IMR-90 (cell line): ENCODE measurements around the gene NAGLU. TPM values are rescaled to one million over a fixed set of nuclear protein-coding genes. Genes with fewer than 3 reads are reported as not detected.

ENCODE experiments used
- ATAC-seq: fragments of 200-7000 bp; cut with Tn5 transposase; 2 replicates; pipeline ENCODE4 v1.9.1; 2020; ENCODE audit warnings: low read depth, mild to moderate bottlenecking, moderate library complexity
- BruUV-seq: library from RNA; stranded (reverse); fragments of 400-500 nt; replicated peaks from 2 replicates; lab custom pipeline; 2021; lab: Mats Ljungman, UMichigan
- CTCF ChIA-PET: fragments of 300-600 bp; formaldehyde crosslinking; extraction: SDS; loops from one replicate; lab custom pipeline; 2021; ENCODE audit warnings: antibody characterized with exemption; lab: Yijun Ruan, JAX
- POLR2A ChIA-PET: fragments of 300-600 bp; sonication (Branson Sonifier 250); formaldehyde crosslinking; loops from one replicate; lab custom pipeline; 2022; ENCODE audit warnings: antibody characterized with exemption; ENCODE audit not compliant: unreplicated experiment; lab: Charles Lee
- DNase-seq: peaks from one replicate; pipeline ENCODE4 v3.0.0; 2013
- H2AFZ ChIP-seq: replicated peaks from 2 replicates; pipeline ENCODE3; 2013; ENCODE audit warnings: low read length, mild to moderate bottlenecking; ENCODE audit not compliant: poor library complexity
- H2AK5ac ChIP-seq: 2 replicates; pipeline ENCODE4 v1.6.1; 2013; ENCODE audit warnings: low read depth, low read length, inconsistent platforms
- H2AK9ac ChIP-seq: replicated peaks from 2 replicates; pipeline ENCODE3; 2013; ENCODE audit warnings: mild to moderate bottlenecking, low read depth, low read length, moderate library complexity; ENCODE audit not compliant: poor library complexity
- H2BK120ac ChIP-seq: 2 replicates; pipeline ENCODE4 v1.6.1; 2013; ENCODE audit warnings: low read depth, low read length, inconsistent platforms
- H2BK15ac ChIP-seq: 3 replicates; pipeline ENCODE4 v1.6.1; 2013; ENCODE audit warnings: low read depth, low read length, inconsistent platforms
- H2BK20ac ChIP-seq: 2 replicates; pipeline ENCODE4 v1.6.1; 2013; ENCODE audit warnings: low read depth, mild to moderate bottlenecking, inconsistent platforms, low read length, moderate library complexity
- H2BK5ac ChIP-seq: 2 replicates; pipeline ENCODE4 v1.6.1; 2013; ENCODE audit warnings: mild to moderate bottlenecking, low read depth, low read length, inconsistent platforms; ENCODE audit not compliant: poor library complexity, severe bottlenecking
- H3K14ac ChIP-seq: replicated peaks from 2 replicates; pipeline ENCODE4 v1.6.1; 2013; ENCODE audit warnings: low read depth, low read length, inconsistent platforms
- H3K18ac ChIP-seq: 2 replicates; pipeline ENCODE4 v1.6.1; 2013; ENCODE audit warnings: low read depth, low read length, control low read depth
- H3K23ac ChIP-seq: 2 replicates; pipeline ENCODE4 v1.6.1; 2013; ENCODE audit warnings: low read depth, low read length, inconsistent platforms
- H3K27ac ChIP-seq: 2 replicates; pipeline ENCODE4 v1.5.1; 2013; ENCODE audit warnings: mild to moderate bottlenecking, control low read depth, low read length; ENCODE audit not compliant: insufficient read depth
- H3K27me3 ChIP-seq: 2 replicates; pipeline ENCODE4 v1.6.1; 2013; ENCODE audit warnings: low read length; ENCODE audit not compliant: control insufficient read depth, insufficient read depth
- H3K36me3 ChIP-seq: 2 replicates; pipeline ENCODE4 v1.6.1; 2013; ENCODE audit warnings: low read length, mixed read lengths; ENCODE audit not compliant: control insufficient read depth, insufficient read depth
- H3K4ac ChIP-seq: 2 replicates; pipeline ENCODE4 v1.6.1; 2013; ENCODE audit warnings: low read depth, low read length, inconsistent platforms
- H3K4me1 ChIP-seq: 2 replicates; pipeline ENCODE4 v1.6.1; 2013; ENCODE audit warnings: low read length, mixed read lengths; ENCODE audit not compliant: control insufficient read depth, insufficient read depth
- H3K4me2 ChIP-seq: 2 replicates; pipeline ENCODE4 v1.6.1; 2013; ENCODE audit warnings: low read depth, mild to moderate bottlenecking, control low read depth, low read length, moderate library complexity
- H3K4me3 ChIP-seq: 2 replicates; pipeline ENCODE4 v1.5.1; 2013; ENCODE audit warnings: low read depth, mild to moderate bottlenecking, control low read depth, low read length, moderate library complexity; ENCODE audit not compliant: insufficient read depth
- H3K56ac ChIP-seq: 2 replicates; pipeline ENCODE4 v1.6.1; 2013; ENCODE audit warnings: low read length, inconsistent platforms; ENCODE audit not compliant: insufficient read depth; ENCODE audit errors: extremely low read depth
- H3K79me1 ChIP-seq, 2 experiments: 2 replicates each; pipeline ENCODE4 v1.6.1; 2013; ENCODE audit warnings: low read length in 2 of 2, inconsistent platforms in 1 of 2, low read depth in 1 of 2
- H3K9ac ChIP-seq: 2 replicates; pipeline ENCODE4 v1.6.1; 2013; ENCODE audit warnings: low read depth, low read length, control low read depth
- H3K9me1 ChIP-seq: 2 replicates; pipeline ENCODE4 v1.6.1; 2013; ENCODE audit warnings: low read length, inconsistent platforms; ENCODE audit not compliant: insufficient read depth
- H3K9me3 ChIP-seq: 2 replicates; pipeline ENCODE4 v1.6.1; 2013; ENCODE audit warnings: low read length; ENCODE audit not compliant: control insufficient read depth, insufficient read depth
- H4K20me1 ChIP-seq: 2 replicates; pipeline ENCODE4 v1.6.1; 2013; ENCODE audit warnings: low read length, inconsistent platforms; ENCODE audit not compliant: insufficient read depth
- H4K5ac ChIP-seq: 2 replicates; pipeline ENCODE4 v1.6.1; 2013; ENCODE audit warnings: mild to moderate bottlenecking, low read depth, low read length, control low read depth
- H4K8ac ChIP-seq, 2 experiments: 2 replicates each; pipeline ENCODE4 v1.6.1; 2013; ENCODE audit warnings: low read depth in 2 of 2, low read length in 2 of 2, control low read depth in 1 of 2, inconsistent platforms in 1 of 2
- H4K91ac ChIP-seq: 2 replicates; pipeline ENCODE4 v1.6.1; 2013; ENCODE audit warnings: low read depth, low read length, inconsistent platforms; ENCODE audit not compliant: insufficient read depth
- CEBPB ChIP-seq: IDR thresholded peaks from 2 replicates; pipeline ENCODE4 v1.6.1; 2012; ENCODE audit warnings: low read depth, low read length, improper control_type of control experiment
- CHD1 ChIP-seq: IDR thresholded peaks from 2 replicates; pipeline ENCODE4 v1.6.1; 2012; ENCODE audit warnings: low read depth, low read length, improper control_type of control experiment
- FOS ChIP-seq: fragments of 150-350 bp; IDR thresholded peaks from 2 replicates; pipeline ENCODE4 v1.6.1; 2016; ENCODE audit warnings: low read depth, low read length
- MAZ ChIP-seq: IDR thresholded peaks from 2 replicates; pipeline ENCODE4 v1.6.1; 2012; ENCODE audit warnings: low read depth, mild to moderate bottlenecking, low read length, improper control_type of control experiment, moderate library complexity, borderline replicate concordance
- MXI1 ChIP-seq: IDR thresholded peaks from 2 replicates; pipeline ENCODE4 v1.6.1; 2012; ENCODE audit warnings: low read depth, mild to moderate bottlenecking, low read length, moderate library complexity, borderline replicate concordance
- NFE2L2 ChIP-seq: fragments of 150-350 bp; IDR thresholded peaks from 2 replicates; pipeline ENCODE4 v1.6.1; 2016; ENCODE audit warnings: low read depth, mild to moderate bottlenecking, low read length
- POLR2A ChIP-seq: IDR thresholded peaks from 2 replicates; pipeline ENCODE4 v1.6.1; 2012; ENCODE audit warnings: mild to moderate bottlenecking, low read depth, low read length
- RAD21 ChIP-seq: IDR thresholded peaks from 2 replicates; pipeline ENCODE4 v1.6.1; 2012; ENCODE audit warnings: low read length, improper control_type of control experiment
- RCOR1 ChIP-seq: IDR thresholded peaks from 2 replicates; pipeline ENCODE4 v1.6.1; 2012; ENCODE audit warnings: mild to moderate bottlenecking, low read length, improper control_type of control experiment; ENCODE audit not compliant: insufficient replicate concordance
- RFX5 ChIP-seq: IDR thresholded peaks from 2 replicates; pipeline ENCODE4 v1.8.0; 2012; ENCODE audit warnings: low read depth, mild to moderate bottlenecking, low read length, moderate library complexity
- SMC3 ChIP-seq: fragments of 150-350 bp; IDR thresholded peaks from 2 replicates; pipeline ENCODE4 v1.6.1; 2016; ENCODE audit warnings: low read depth, mild to moderate bottlenecking, antibody characterized with exemption, low read length, moderate library complexity
- WGBS, 2 experiments: methylation state at CpG; one replicate each; pipeline versions ENCODE4 v1.1.5 to v1.1.7; 2013; ENCODE audit warnings: missing lambda C conversion rate in 2 of 2; ENCODE audit not compliant: insufficient read length in 1 of 2; ENCODE audit errors: extremely low coverage in 2 of 2; 5-methylcytosine and 5-hydroxymethylcytosine counted together
- dilution Hi-C: fragments of 300-500 bp; cut with HindIII; formaldehyde crosslinking; loops from one replicate; pipeline ENCODE4 v1.14.3; 2018; ENCODE audit warnings: low sequenced_read_pairs; ENCODE audit not compliant: unreplicated experiment
- in situ Hi-C: fragments of 300-500 bp; cut with MboI; formaldehyde crosslinking; loops from 3 replicates; pipeline ENCODE4 v1.14.3; 2019; ENCODE audit warnings: low sequenced_read_pairs, inconsistent platforms, mixed read lengths
- intact Hi-C: fragments of 100-400 bp; cut with micrococcal nuclease; formaldehyde crosslinking; loops from 2 replicates; pipeline ENCODE4 v1.10.0; 2022
- polyA plus RNA-seq, 3 experiments: library from polyadenylated mRNA; depleted of rRNA; stranded (reverse); fragments of >200 nt; gene quantifications; 2 replicates each; pipeline ENCODE4 v1.2.3, GENCODE V29; 2012; ENCODE audit warnings: low replicate concordance in 1 of 3
- total RNA-seq: library from RNA; depleted of rRNA; stranded (reverse); fragments of >200 nt; gene quantifications from 2 replicates; pipeline ENCODE4 v1.2.3, GENCODE V29; 2012
- TF ChIP-seq, protein P1 (sequence below): fragments of 150-350 bp; IDR thresholded peaks from 2 replicates; pipeline ENCODE4 v1.6.1; 2016; ENCODE audit warnings: low read depth, mild to moderate bottlenecking, low read length, moderate library complexity, borderline replicate concordance
- TF ChIP-seq, protein P2 (sequence below): conservative IDR thresholded peaks from 2 replicates; pipeline ENCODE4 v1.5.1; 2012; ENCODE audit warnings: mild to moderate bottlenecking, low read depth, low read length, improper control_type of control experiment
- TF ChIP-seq, protein P3 (sequence below): fragments of 150-350 bp; IDR thresholded peaks from 2 replicates; pipeline ENCODE4 v1.6.1; 2017; ENCODE audit warnings: mild to moderate bottlenecking, antibody characterized with exemption, low read length, low read depth

NAGLU gene
- total and polyA plus RNA-seq, 2 of the 4 experiments (the other 2 are of a cell fraction): 6.5 to 29.2 TPM

DNA sequence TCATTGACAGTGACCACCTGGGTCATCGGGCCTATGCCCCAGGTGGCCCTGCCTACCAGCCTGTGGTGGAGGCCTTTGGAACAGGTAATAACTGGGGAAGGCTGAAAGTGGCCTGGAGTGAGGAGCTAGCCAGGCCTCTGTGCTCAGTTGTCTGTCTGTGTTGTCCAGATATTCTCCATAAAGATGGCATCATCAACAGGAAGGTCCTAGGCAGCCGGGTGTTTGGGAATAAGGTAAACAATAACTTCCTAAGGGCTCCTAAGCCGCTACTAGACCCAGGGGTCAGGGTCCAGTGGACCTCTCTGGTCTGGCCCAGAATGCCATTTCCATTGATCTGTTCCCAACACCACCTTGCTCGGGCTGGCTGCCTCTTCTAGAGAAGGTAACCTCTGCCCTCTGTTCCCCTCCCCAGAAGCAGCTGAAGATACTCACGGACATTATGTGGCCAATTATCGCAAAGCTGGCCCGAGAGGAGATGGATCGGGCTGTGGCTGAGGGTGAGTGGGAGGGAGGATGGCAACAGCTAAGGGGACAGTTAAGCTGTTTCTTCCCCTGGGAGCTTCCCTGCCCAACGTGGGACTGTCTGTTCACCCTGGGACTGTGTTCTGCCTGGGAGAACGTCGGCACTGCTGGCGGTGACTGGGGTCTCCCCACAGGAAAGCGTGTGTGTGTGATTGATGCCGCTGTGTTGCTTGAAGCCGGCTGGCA lies 28.9 kb downstream of the NAGLU start:
- H3K4me1 ChIP-seq: peaks cover 19% of the 10 kb centered on the region
- H3K23ac ChIP-seq: no peak overlapping the region
- H2BK5ac ChIP-seq: no peak overlapping the region
- H4K91ac ChIP-seq: no peak overlapping the region
- peaks cover 21% of the 10 kb centered on the region for H3K9me1 ChIP-seq
- DNase-seq (no peak), ATAC-seq (no peak)
- TF ChIP-seq SMC3 (no peak), CHD1 (no peak), POLR2A (no peak), RFX5 (no peak), NFE2L2 (no peak), MAZ (no peak), RCOR1 (no peak), FOS (no peak), CEBPB (no peak), MXI1 (no peak), RAD21 (no peak)
- TF ChIP-seq, protein P1, sequence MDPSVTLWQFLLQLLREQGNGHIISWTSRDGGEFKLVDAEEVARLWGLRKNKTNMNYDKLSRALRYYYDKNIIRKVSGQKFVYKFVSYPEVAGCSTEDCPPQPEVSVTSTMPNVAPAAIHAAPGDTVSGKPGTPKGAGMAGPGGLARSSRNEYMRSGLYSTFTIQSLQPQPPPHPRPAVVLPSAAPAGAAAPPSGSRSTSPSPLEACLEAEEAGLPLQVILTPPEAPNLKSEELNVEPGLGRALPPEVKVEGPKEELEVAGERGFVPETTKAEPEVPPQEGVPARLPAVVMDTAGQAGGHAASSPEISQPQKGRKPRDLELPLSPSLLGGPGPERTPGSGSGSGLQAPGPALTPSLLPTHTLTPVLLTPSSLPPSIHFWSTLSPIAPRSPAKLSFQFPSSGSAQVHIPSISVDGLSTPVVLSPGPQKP: no peak
- TF ChIP-seq, protein P2, sequence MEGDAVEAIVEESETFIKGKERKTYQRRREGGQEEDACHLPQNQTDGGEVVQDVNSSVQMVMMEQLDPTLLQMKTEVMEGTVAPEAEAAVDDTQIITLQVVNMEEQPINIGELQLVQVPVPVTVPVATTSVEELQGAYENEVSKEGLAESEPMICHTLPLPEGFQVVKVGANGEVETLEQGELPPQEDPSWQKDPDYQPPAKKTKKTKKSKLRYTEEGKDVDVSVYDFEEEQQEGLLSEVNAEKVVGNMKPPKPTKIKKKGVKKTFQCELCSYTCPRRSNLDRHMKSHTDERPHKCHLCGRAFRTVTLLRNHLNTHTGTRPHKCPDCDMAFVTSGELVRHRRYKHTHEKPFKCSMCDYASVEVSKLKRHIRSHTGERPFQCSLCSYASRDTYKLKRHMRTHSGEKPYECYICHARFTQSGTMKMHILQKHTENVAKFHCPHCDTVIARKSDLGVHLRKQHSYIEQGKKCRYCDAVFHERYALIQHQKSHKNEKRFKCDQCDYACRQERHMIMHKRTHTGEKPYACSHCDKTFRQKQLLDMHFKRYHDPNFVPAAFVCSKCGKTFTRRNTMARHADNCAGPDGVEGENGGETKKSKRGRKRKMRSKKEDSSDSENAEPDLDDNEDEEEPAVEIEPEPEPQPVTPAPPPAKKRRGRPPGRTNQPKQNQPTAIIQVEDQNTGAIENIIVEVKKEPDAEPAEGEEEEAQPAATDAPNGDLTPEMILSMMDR: no peak
- TF ChIP-seq, protein P3, sequence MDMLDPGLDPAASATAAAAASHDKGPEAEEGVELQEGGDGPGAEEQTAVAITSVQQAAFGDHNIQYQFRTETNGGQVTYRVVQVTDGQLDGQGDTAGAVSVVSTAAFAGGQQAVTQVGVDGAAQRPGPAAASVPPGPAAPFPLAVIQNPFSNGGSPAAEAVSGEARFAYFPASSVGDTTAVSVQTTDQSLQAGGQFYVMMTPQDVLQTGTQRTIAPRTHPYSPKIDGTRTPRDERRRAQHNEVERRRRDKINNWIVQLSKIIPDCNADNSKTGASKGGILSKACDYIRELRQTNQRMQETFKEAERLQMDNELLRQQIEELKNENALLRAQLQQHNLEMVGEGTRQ: no peak
- H3K36me3 ChIP-seq: peaks cover 45% of the 10 kb centered on the region
- no peak overlapping the region for H3K56ac ChIP-seq
- intact Hi-C loops (no loop called here), dilution Hi-C loops (no loop called here), in situ Hi-C loops (no loop called here)
- H3K27ac ChIP-seq: no peak overlapping the region
- H3K14ac ChIP-seq: no peak overlapping the region
- H2BK20ac ChIP-seq: no peak overlapping the region
- H3K4me3 ChIP-seq: no peak overlapping the region
- 100% methylated on average over 2 of the region's 15 CpGs; no CpG with 5 or more reads in 1 of the 2 experiments for WGBS, 2 experiments
- no peak overlapping the region for H2BK120ac ChIP-seq
- no peak overlapping the region for H3K18ac ChIP-seq
- no peak overlapping the region for H2BK15ac ChIP-seq
- H3K27me3 ChIP-seq: no peaks in the 10 kb centered on the region
- no peak overlapping the region for H3K4me2 ChIP-seq
- no peak overlapping the region for H2AK9ac ChIP-seq
- no peaks in the 10 kb centered on the region for H3K9me3 ChIP-seq
- no TSS peak for BruUV-seq
- H2AK5ac ChIP-seq: no peak overlapping the region
- POLR2A ChIA-PET: interaction anchor here (0.5 to 0.6 kb wide), 2 partner anchors 25 to 90 kb away, joined by 3 read pairs; no protein-coding TSS in a partner anchor
- H2AFZ ChIP-seq: no peak overlapping the region
- H4K8ac ChIP-seq: no peak overlapping the region
- peaks cover 6% of the 10 kb centered on the region; the same call in 1 of the 2 replicates for H4K20me1 ChIP-seq
- H4K5ac ChIP-seq: no peak overlapping the region
- no peak overlapping the region for H3K9ac ChIP-seq
- CTCF ChIA-PET: no interaction called here
- peaks cover 44 to 81% of the 10 kb centered on the region in 2 experiments for H3K79me1 ChIP-seq
- H3K4ac ChIP-seq: no peak overlapping the region
